WTC11 (cell line): ENCODE data around the gene FHIT. TPM values are rescaled to one million over a fixed set of nuclear protein-coding genes. Genes with fewer than 3 reads are reported as not detected.

ENCODE experiments used
- ATAC-seq: fragments of 200-7000 bp; cut with Tn5 transposase; 2 replicates; pipeline ENCODE4 v1.10.0; 2021; ENCODE audit warnings: mild to moderate bottlenecking, moderate library complexity
- CTCF ChIA-PET: fragments of 300-600 bp; sonication (Branson Sonifier 250); formaldehyde crosslinking; loops from one replicate; lab custom pipeline; 2021; ENCODE audit warnings: antibody characterized with exemption; lab: Charles Lee
- POLR2A ChIA-PET: fragments of 350-600 bp; sonication (Branson Sonifier 250); formaldehyde crosslinking; loops from one replicate; lab custom pipeline; 2021; ENCODE audit warnings: antibody characterized with exemption; lab: Charles Lee
- DNase-seq: peaks from one replicate; pipeline ENCODE4 v3.0.0; 2021; ENCODE audit warnings: low spot score
- H3K27ac Mint-ChIP-seq: 2 replicates; pipeline ENCODE4 v1.8.0; 2021; ENCODE audit warnings: mixed read lengths
- H3K27me3 Mint-ChIP-seq: 2 replicates; pipeline ENCODE4 v1.8.0; 2021; ENCODE audit warnings: low read depth, mild to moderate bottlenecking, moderate library complexity, mixed read lengths
- H3K36me3 Mint-ChIP-seq: 2 replicates; pipeline ENCODE4 v1.8.0; 2021; ENCODE audit warnings: mixed read lengths
- H3K4me1 Mint-ChIP-seq: 2 replicates; pipeline ENCODE4 v1.8.0; 2022; ENCODE audit warnings: mixed read lengths
- H3K4me3 Mint-ChIP-seq: 2 replicates; pipeline ENCODE4 v1.8.0; 2021; ENCODE audit warnings: mild to moderate bottlenecking, moderate library complexity, mixed read lengths
- H3K9me3 Mint-ChIP-seq: 2 replicates; pipeline ENCODE4 v1.8.0; 2021; ENCODE audit warnings: mixed read lengths
- ATF1 ChIP-seq: sonication (generic); formaldehyde crosslinking; IDR thresholded peaks from 2 replicates; pipeline ENCODE4 v1.8.1; 2023; ENCODE audit warnings: mild to moderate bottlenecking, moderate library complexity, missing genetic modification reagents
- ATF2 ChIP-seq: sonication (generic); formaldehyde crosslinking; IDR thresholded peaks from 2 replicates; pipeline ENCODE4 v1.8.1; 2022; ENCODE audit warnings: low read depth, missing genetic modification reagents, borderline replicate concordance
- ATF3 ChIP-seq: sonication (generic); formaldehyde crosslinking; conservative IDR thresholded peaks from 2 replicates; pipeline ENCODE4 v1.8.1; 2022; ENCODE audit warnings: mild to moderate bottlenecking, missing genetic modification reagents
- CREM ChIP-seq: sonication (generic); formaldehyde crosslinking; IDR thresholded peaks from 2 replicates; pipeline ENCODE4 v1.8.1; 2022; ENCODE audit warnings: mild to moderate bottlenecking, missing genetic modification reagents, moderate library complexity
- E2F4 ChIP-seq: sonication (generic); formaldehyde crosslinking; IDR thresholded peaks from 2 replicates; pipeline ENCODE4 v1.8.1; 2022; ENCODE audit warnings: low read depth, mild to moderate bottlenecking, moderate library complexity, missing genetic modification reagents, borderline replicate concordance
- ELF4 ChIP-seq: sonication (generic); formaldehyde crosslinking; IDR thresholded peaks from 2 replicates; pipeline ENCODE4 v1.8.1; 2022; ENCODE audit warnings: low read depth, mild to moderate bottlenecking, moderate library complexity, missing genetic modification reagents
- EMX1 ChIP-seq: fragments of 250-450 bp; sonication (Bioruptor Pico); IDR thresholded peaks from 2 replicates; pipeline ENCODE4 v1.8.0; 2021; ENCODE audit warnings: mild to moderate bottlenecking
- ESRRA ChIP-seq: sonication (generic); formaldehyde crosslinking; IDR thresholded peaks from 2 replicates; pipeline ENCODE4 v1.8.1; 2022; ENCODE audit warnings: mild to moderate bottlenecking, missing genetic modification reagents, borderline replicate concordance
- FOXJ3 ChIP-seq: sonication (generic); formaldehyde crosslinking; IDR thresholded peaks from 2 replicates; pipeline ENCODE4 v1.9.0; 2021; ENCODE audit warnings: missing genetic modification reagents, mild to moderate bottlenecking, borderline replicate concordance
- IRF2 ChIP-seq: sonication (generic); formaldehyde crosslinking; IDR thresholded peaks from 2 replicates; pipeline ENCODE4 v1.8.0; 2022; ENCODE audit warnings: low read depth, missing genetic modification reagents, borderline replicate concordance
- KAT7 ChIP-seq: sonication (generic); formaldehyde crosslinking; IDR thresholded peaks from 2 replicates; pipeline ENCODE4 v1.8.1; 2023; ENCODE audit warnings: missing genetic modification reagents, mild to moderate bottlenecking, borderline replicate concordance
- MLX ChIP-seq: sonication (generic); formaldehyde crosslinking; IDR thresholded peaks from 2 replicates; pipeline ENCODE4 v1.8.1; 2023; ENCODE audit warnings: mild to moderate bottlenecking, missing genetic modification reagents, moderate library complexity
- MYBL2 ChIP-seq: sonication (generic); formaldehyde crosslinking; IDR thresholded peaks from 2 replicates; pipeline ENCODE4 v1.8.1; 2023; ENCODE audit warnings: mild to moderate bottlenecking, moderate library complexity, missing genetic modification reagents
- NFE2L1 ChIP-seq: sonication (generic); formaldehyde crosslinking; IDR thresholded peaks from 2 replicates; pipeline ENCODE4 v1.8.1; 2023; ENCODE audit warnings: missing genetic modification reagents
- NR1H2 ChIP-seq: sonication (generic); formaldehyde crosslinking; IDR thresholded peaks from 2 replicates; pipeline ENCODE4 v1.9.0; 2021; ENCODE audit warnings: mild to moderate bottlenecking, moderate library complexity, missing genetic modification reagents
- NR2C2 ChIP-seq: sonication (generic); formaldehyde crosslinking; IDR thresholded peaks from 2 replicates; pipeline ENCODE4 v1.8.0; 2022; ENCODE audit warnings: mild to moderate bottlenecking, missing genetic modification reagents
- PRDM15 ChIP-seq: sonication (generic); formaldehyde crosslinking; IDR thresholded peaks from 2 replicates; pipeline ENCODE4 v1.8.0; 2022; ENCODE audit warnings: missing genetic modification reagents
- PREB ChIP-seq: sonication (generic); formaldehyde crosslinking; IDR thresholded peaks from 2 replicates; pipeline ENCODE4 v1.8.1; 2022; ENCODE audit warnings: mild to moderate bottlenecking, missing genetic modification reagents, moderate library complexity, borderline replicate concordance
- RORB ChIP-seq: fragments of 250-450 bp; sonication (Bioruptor Pico); IDR thresholded peaks from 2 replicates; pipeline ENCODE4 v1.9.0; 2021; ENCODE audit warnings: mild to moderate bottlenecking
- TP53 ChIP-seq: sonication (generic); formaldehyde crosslinking; IDR thresholded peaks from 2 replicates; pipeline ENCODE4 v1.8.1; 2023; ENCODE audit warnings: mild to moderate bottlenecking, missing genetic modification reagents
- ZNF219 ChIP-seq: sonication (generic); formaldehyde crosslinking; IDR thresholded peaks from 2 replicates; pipeline ENCODE4 v1.8.0; 2023; ENCODE audit warnings: missing genetic modification reagents, mild to moderate bottlenecking, borderline replicate concordance
- ZNF396 ChIP-seq: fragments of 250-450 bp; sonication (Bioruptor Pico); IDR thresholded peaks from 2 replicates; pipeline ENCODE4 v1.8.0; 2021; ENCODE audit warnings: mild to moderate bottlenecking, moderate library complexity, borderline replicate concordance
- ZNF423 ChIP-seq: fragments of 250-450 bp; sonication (Bioruptor Pico); IDR thresholded peaks from 2 replicates; pipeline ENCODE4 v2.1.2; 2022; ENCODE audit warnings: mild to moderate bottlenecking, moderate library complexity
- ZNF671 ChIP-seq: fragments of 250-450 bp; sonication (Bioruptor Pico); IDR thresholded peaks from 2 replicates; pipeline ENCODE4 v1.8.0; 2021; ENCODE audit warnings: mild to moderate bottlenecking
- total RNA-seq: library from RNA; stranded (reverse); gene quantifications from 3 replicates; pipeline ENCODE4 v1.2.3, GENCODE V29; 2021

Gene FHIT
- total RNA-seq, 1 experiment from 2014 or later: 2.6 TPM

GRCh38 chr3:61141227-61141626 is 110.0 kb downstream of the FHIT start (continued):
- TF ChIP-seq EMX1 (CRISPR knock-in tag) (no peak), ZNF423 (CRISPR knock-in tag) (no peak), CREM (CRISPR knock-in tag) (no peak), ATF1 (no peak), NR1H2 (CRISPR knock-in tag) (no peak)

GRCh38 chr3:61139686-61140085 is 111.6 kb downstream of the FHIT start:
- peaks cover 48% of the 10 kb centered on the region for H3K4me1 Mint-ChIP-seq
- DNase-seq: no peak
- POLR2A ChIA-PET: no interaction called here

More at GRCh38 chr3:61139686-61140085, 111.6 kb downstream of the FHIT start:
- ATAC-seq: no peak
- TF ChIP-seq ESRRA (CRISPR knock-in tag): no peak
- TF ChIP-seq PREB (CRISPR knock-in tag): no peak
- no peak for TF ChIP-seq CREM (CRISPR knock-in tag)
- no peak for TF ChIP-seq ZNF219 (CRISPR knock-in tag)
- no peak for TF ChIP-seq FOXJ3 (CRISPR knock-in tag)
- TF ChIP-seq ELF4 (CRISPR knock-in tag): no peak
- TF ChIP-seq ZNF396 (CRISPR knock-in tag): no peak
- TF ChIP-seq ZNF671 (CRISPR knock-in tag): no peak
- no peak for TF ChIP-seq KAT7 (CRISPR knock-in tag)
- TF ChIP-seq PRDM15 (CRISPR knock-in tag): no peak
- TF ChIP-seq IRF2: no peak
- TF ChIP-seq E2F4 (CRISPR knock-in tag): no peak
- TF ChIP-seq ATF2 (CRISPR knock-in tag): no peak
- TF ChIP-seq ATF3 (CRISPR knock-in tag): no peak
- TF ChIP-seq NR2C2: no peak
- TF ChIP-seq MLX (CRISPR knock-in tag): no peak
- no peak for TF ChIP-seq RORB (CRISPR knock-in tag)
- no peak for TF ChIP-seq NFE2L1 (CRISPR knock-in tag)
- TF ChIP-seq TP53: no peak
- no peak for TF ChIP-seq MYBL2 (CRISPR knock-in tag)
- Mint-ChIP-seq H3K9me3 (peaks cover 2% of the 10 kb centered on the region; the same call in 1 of the 2 replicates), H3K27ac (no peak overlapping the region), H3K4me3 (no peak overlapping the region), H3K36me3 (peaks cover 2% of the 10 kb centered on the region; the same call in 1 of the 2 replicates), H3K27me3 (no peaks in the 10 kb centered on the region)
- CTCF ChIA-PET: no interaction called here
